ENCODE measurements around the gene TBX2.

TBX2 gene

DNA sequence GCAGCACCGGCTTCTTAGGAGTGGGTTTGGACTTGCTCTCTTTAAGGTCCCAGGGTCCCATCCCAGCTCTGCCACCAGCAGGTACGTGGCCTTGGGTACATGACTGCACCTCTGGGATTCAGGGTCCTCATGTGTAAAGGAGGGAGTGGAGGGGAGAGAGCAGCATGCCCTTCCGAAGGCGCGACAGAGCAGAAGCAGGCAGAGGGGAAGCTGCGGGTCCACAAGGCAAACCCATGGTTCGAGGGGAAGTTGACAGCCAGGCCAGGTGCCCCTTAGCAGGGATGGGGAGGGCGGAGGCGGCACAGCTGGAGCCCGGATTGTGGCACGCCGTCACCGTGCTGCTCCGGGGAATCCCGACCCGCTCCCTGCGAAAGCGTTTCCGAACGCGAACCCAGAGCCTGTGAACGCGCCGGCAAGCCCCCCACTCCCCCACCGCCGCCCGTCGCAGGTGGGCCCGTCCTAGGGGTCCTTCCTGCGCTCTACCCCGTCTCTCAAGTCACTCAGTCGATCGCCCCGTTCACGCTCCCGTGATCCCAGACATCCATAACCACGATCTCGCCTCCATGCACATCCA lies 4.1 kb upstream of the TBX2 start:
- no peak for TF ChIP-seq CTCF (conservative IDR thresholded peaks at IDR 0.05; ENCODE audit: low read length)
- DNase-seq (ENCODE audit: low read depth), result no peak
- no peak overlapping the region for H3K4me3 ChIP-seq (ENCODE audit: low read length)

GRCh38 chr17:61395983-61396585 lies 3.6 kb upstream of the TBX2 start:
- no peak overlapping the region for H3K4me3 ChIP-seq (ENCODE audit: low read length)
- DNase-seq (ENCODE audit: low read depth), result no peak
- TF ChIP-seq CTCF (conservative IDR thresholded peaks at IDR 0.05; ENCODE audit: low read length), result no peak

- TF ChIP-seq CTCF (conservative IDR thresholded peaks at IDR 0.05; ENCODE audit: low read length), result no peak
- no peak for DNase-seq (ENCODE audit: low read depth)
- H3K4me3 ChIP-seq (ENCODE audit: low read length), result no peak overlapping the region
Observed at GRCh38 chr17:61396586-61397085, 3.0 kb upstream of the TBX2 start.

DNA sequence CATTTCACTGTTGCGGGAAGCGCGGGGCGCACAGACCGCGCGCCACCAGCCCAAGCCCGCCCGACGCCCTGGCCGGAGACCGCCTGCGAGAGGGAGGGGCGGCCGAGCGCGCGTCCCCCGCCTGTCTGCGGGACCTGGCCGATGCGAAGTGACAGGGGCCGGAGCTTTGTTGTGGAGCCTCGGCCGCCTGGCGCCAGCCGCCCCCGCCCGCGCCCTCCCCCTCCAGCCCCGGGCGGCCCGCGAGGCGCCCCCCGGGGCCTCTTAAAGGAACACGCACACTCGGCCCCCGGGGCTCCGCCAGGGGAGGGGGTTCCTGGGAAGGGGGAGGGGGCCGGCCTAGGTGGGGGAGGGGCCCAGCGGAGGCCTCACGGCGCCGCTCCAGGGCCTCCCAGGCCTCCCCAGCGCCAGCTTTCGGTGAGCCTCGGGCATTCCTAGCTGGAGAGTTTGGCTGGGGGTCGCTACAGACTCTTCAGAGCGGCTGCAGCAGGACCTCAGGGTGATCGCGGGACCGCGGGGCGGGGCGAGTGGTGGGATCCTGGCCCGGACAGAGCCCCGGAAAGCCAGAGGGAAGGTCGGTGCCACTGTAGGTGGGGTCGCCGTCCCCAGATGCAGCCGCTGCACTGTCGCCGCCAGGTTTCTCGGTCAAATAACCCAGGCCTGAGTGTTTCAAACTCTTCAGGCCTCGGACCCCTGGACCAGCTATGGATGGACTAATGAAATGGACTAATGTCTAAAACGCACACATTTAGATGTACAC lies 2.4 kb upstream of the TBX2 start:
- H3K4me3 ChIP-seq (ENCODE audit: low read length), result peak overlapping the region; percentile 36
- TF ChIP-seq CTCF (conservative IDR thresholded peaks at IDR 0.05; ENCODE audit: low read length), result no peak
- DNase-seq (ENCODE audit: low read depth), result no peak

DNA sequence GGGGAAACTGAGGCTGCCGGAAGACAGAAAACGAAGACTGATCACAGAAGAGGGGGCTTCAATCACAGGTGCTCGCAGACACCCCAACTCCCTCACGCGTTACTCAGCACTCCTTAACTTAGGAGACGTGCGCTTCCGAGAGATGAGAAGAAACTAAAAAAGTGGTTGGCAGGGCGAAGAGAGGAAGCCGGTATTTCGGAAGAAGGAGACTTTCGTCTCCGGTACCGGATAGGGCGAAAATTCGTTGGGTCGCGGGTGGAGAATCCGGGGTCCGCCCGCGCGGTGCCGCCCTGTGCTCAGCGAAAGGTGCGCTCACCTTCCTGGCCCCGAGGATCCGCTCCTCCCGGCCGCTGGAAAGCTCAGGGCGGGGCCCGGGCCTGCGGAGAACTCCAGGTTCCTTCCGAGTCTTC lies 917 bp upstream of the TBX2 start:
- peak overlapping the region; percentile 67 for H3K4me3 ChIP-seq (ENCODE audit: low read length)
- TF ChIP-seq CTCF (conservative IDR thresholded peaks at IDR 0.05; ENCODE audit: low read length), result no peak

GRCh38 chr17:61400066-61400716 lies 548 bp downstream of the TBX2 start:
- no peak for TF ChIP-seq CTCF (conservative IDR thresholded peaks at IDR 0.05; ENCODE audit: low read length)
- H3K4me3 ChIP-seq (ENCODE audit: low read length), result peak overlapping the region; percentile 67
- no peak for DNase-seq (ENCODE audit: low read depth)

More for the DNA sequence above, 917 bp upstream of the TBX2 start:
- DNase-seq (ENCODE audit: low read depth), result no peak

All from AG10803 (cell line).